ENCODE data around the gene ANKDD1B.
"Not testable (repeated sequence)": the region's sequence is repeated elsewhere in the genome, so short reads cannot be mapped to it uniquely, and the experiment has no call there.

Gene ANKDD1B

DNA sequence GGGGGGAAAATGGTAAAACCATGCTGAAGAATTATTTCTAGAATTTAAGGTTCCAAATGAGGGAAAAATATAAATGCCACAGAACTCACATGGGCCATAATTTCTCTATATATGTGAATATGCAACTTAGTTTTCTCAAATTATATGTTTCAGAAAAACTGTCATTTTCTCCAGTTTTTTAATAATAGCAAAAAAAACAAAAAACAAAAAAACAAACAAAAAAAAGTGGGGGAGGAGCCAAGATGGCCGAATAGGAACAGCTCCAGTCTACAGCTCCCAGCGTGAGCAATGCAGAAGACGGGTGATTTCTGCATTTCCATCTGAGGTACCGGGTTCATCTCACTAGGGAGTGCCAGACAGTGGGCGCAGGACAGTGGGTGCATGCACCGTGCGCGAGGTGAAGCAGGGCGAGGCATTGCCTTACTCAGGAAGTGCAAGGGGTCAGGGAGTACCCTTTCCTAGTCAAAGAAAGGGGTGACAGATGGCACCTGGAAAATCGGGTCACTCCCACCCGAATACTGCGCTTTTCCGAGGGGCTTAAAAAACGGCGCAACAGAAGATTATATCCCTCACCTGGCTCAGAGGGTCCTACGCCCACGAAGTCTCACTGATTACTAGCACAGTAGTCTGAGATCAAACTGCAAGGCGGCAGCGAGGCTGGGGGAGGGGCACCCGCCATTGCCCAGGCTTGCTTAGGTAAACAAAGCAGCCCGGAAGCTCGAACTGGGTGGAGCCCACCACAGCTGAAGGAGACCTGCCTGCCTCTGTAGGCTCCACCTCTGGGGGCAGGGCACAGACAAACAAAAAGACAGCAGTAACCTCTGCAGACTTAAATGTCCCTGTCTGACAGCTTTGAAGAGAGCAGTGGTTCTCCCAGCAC is 84.5 kb downstream of the ANKDD1B start:
- DNase-seq (ENCODE audit: low read depth in 1 of 2, low spot score in 1 of 2) = not testable (repeated sequence)

GRCh38 chr5:75701856-75702255 is 90.6 kb downstream of the ANKDD1B start:
- no peak for DNase-seq (ENCODE audit: low read depth in 1 of 2, low spot score in 1 of 2)

- DNase-seq (ENCODE audit: low read depth in 1 of 2, low spot score in 1 of 2) = no peak
These were observed 94.8 kb downstream of the ANKDD1B start for GRCh38 chr5:75706016-75706415.

DNA sequence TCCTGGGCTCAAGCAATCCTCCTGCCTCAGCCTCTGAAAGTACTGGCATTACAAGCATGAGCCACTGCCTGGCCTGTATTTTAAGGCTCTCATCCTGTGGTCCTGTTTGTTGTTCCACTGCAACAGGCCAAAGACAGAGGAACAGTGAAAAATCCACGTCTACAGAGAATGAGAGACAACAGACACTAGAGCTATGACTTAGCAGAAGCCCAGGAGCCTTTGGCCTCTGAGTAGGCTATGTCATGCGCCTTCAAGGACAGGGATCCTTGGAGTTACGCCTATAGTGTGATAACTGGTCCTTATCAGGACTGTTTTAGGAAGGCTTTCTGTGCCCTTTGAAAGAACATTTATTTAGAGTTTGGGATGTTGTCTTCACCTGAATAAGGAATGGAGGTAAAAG is 95.5 kb downstream of the ANKDD1B start:
- no peak for DNase-seq (ENCODE audit: low read depth in 1 of 2, low spot score in 1 of 2)

DNA sequence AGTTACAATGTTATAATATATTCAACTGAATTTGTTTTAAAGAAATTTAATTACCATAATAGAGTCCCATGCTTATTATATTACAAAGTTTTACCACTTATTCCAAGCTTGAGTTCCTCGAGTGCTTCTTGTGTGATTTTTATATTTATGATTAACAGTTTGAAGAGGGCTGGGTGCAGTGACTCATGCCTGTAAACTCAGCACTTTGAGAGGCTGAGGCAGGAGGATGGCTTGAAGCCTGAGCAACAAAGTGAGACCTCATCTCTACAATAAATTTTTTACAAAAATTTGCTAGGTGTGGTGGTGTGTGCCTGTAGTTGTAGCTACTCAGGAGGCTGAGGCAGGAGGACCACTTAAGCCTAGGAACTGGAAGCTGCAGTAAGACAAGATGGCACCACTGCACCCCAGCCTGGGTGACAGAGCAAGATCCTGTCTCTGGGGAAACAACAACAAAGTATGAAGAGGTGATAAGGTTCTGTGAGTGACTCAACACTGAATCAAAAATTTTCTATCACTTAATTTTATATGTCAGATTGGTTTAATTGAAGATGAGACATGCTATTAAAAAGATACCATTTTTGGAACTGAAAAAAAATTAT is 96.8 kb downstream of the ANKDD1B start:
- no peak for DNase-seq (ENCODE audit: low read depth in 1 of 2, low spot score in 1 of 2)

DNA sequence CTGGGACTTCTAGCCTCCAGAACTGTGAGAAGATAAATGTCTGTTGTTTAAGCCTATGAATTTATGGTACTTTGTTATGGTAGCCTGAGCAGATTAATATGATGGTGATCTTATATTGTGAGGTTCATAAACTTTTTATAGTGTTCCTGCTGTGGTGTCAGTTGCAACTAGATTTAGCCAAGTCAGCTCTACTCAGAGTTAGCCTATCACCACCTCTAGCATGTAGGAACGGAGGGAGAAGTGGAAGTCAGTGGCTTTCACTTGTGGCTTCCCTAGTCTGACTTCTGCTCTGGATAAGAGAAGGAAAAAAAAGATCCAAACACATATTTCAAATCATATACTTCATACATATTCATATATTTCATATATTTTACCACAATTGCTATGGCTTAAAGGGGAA is 99.4 kb downstream of the ANKDD1B start:
- no peak for DNase-seq (ENCODE audit: low read depth in 1 of 2, low spot score in 1 of 2)

DNA sequence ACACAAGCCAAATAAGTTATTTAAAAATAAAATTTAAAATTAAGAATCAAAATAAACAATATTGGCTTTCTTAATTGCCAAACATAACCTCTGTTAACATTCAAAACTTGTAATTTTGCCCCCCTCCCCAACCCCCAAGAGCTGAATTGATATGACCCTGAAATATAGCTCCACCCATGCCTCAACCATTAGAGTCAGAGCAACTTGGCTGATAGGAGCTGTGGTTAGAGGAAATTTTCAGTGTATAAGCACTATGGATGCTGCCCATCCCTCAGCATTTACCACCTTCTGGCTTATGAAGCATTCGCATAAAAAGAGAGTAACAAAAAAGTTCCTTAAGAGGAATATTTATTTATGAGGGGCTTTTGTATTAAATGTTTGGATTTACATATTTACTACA is 99.9 kb downstream of the ANKDD1B start:
- DNase-seq (ENCODE audit: low read depth in 1 of 2, low spot score in 1 of 2) = no peak

- DNase-seq (ENCODE audit: low read depth in 1 of 2, low spot score in 1 of 2) = no peak
These were observed 100.8 kb downstream of the ANKDD1B start for GRCh38 chr5:75712091-75712490.

DNA sequence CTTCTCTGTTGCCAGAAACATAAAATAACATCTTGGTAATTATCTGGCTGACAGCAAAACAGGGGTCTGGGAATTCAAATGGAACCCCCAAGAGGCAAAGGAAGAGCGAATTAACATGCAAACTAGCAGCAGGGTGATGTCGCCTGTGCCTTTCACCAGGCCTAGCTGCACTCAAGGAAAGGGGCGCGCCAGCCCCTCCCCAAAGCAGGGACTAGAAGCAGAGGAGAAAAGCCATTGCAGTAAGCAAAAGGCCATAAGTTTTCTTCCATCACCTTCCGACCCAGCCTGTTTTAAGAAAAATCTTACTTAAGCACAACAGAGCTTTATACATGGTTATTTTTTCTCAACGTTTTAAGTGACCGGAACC is 105.4 kb downstream of the ANKDD1B start:
- DNase-seq (ENCODE audit: low read depth in 1 of 2, low spot score in 1 of 2) = no peak

- peak; percentile 98 to 99 for DNase-seq (ENCODE audit: low read depth in 1 of 2, low spot score in 1 of 2)
These were observed 106.0 kb downstream of the ANKDD1B start, which contains the start of gene POC5 for GRCh38 chr5:75717082-75717922. Gene POC5 (minus strand): TSS chr5:75717437. CDS start chr5:75712937, 4,500 bp downstream.

GRCh38 chr5:75720882-75721281 is 109.6 kb downstream of the ANKDD1B start:
- DNase-seq (ENCODE audit: low read depth in 1 of 2, low spot score in 1 of 2) = no peak

All from activated CD4-positive, alpha-beta T cell treated with anti-CD3 and anti-CD28 coated beads, Interleukin-2, amount 50 U/mL, for 24 hours (primary cell).